BE2C (cell line): Measurements from ENCODE around the gene PEAK3.

Source experiments
- DNase-seq: peaks from one replicate; pipeline ENCODE4 v3.0.0-alpha.2; 2020
- H3K27me3 ChIP-seq: fragments of 250-450 bp; sonication (Bioruptor Pico); 2 replicates; pipeline ENCODE4 v1.5.1; 2020; ENCODE audit warnings: mild to moderate bottlenecking
- H3K36me3 ChIP-seq: fragments of 250-450 bp; sonication (Bioruptor Pico); 2 replicates; pipeline ENCODE4 v1.5.1; 2020; ENCODE audit warnings: mild to moderate bottlenecking
- H3K4me1 ChIP-seq: fragments of 250-450 bp; sonication (Bioruptor Pico); 2 replicates; pipeline ENCODE4 v1.5.1; 2020
- H3K4me3 ChIP-seq: 2 replicates; pipeline ENCODE4 v1.5.1; 2011; ENCODE audit warnings: low read depth, low read length
- H3K9me3 ChIP-seq: fragments of 250-450 bp; sonication (Bioruptor Pico); 2 replicates; pipeline ENCODE4 v1.5.1; 2020
- TF ChIP-seq, protein P1 (sequence below): IDR thresholded peaks from 2 replicates; pipeline ENCODE4 v1.5.1; 2012; ENCODE audit warnings: mild to moderate bottlenecking, low read depth, low read length

Gene PEAK3

DNA sequence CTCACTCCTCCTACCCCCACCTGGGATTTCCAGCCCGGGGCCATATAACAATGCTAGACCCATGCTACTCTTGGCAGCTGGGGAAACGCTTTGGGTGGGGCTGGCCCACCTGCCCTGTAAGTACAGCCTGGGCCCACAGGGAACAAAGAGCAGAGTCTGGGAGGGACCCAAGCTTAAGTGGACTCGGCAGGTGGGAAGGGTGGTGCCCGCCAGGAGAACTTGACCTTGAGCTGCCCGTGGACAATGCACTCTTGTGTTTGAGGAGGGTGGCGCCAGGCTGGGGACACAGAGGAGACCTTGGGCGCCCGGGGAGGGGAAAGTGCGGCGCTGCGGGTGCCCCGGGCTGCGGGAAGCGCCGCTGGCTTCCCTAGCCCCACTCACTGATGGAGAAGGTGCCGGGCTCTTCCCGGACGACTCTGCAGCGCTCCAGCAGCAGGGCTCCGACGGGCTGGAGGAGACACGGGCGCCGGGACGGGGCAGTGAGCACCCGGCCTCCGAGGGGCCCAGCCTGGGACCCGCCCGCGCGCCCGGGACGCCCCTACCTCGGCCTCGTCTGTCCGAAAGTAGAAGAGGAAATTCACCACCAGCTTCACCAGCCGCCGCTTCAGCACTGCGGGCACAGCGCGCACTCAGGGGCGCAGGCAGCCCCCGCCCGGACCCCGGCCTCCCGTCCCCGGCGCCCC, 46.5 kb downstream of the PEAK3 start:
- DNase-seq, result no peak
- no peaks in the 10 kb centered on the region for H3K9me3 ChIP-seq
- TF ChIP-seq, protein P1, sequence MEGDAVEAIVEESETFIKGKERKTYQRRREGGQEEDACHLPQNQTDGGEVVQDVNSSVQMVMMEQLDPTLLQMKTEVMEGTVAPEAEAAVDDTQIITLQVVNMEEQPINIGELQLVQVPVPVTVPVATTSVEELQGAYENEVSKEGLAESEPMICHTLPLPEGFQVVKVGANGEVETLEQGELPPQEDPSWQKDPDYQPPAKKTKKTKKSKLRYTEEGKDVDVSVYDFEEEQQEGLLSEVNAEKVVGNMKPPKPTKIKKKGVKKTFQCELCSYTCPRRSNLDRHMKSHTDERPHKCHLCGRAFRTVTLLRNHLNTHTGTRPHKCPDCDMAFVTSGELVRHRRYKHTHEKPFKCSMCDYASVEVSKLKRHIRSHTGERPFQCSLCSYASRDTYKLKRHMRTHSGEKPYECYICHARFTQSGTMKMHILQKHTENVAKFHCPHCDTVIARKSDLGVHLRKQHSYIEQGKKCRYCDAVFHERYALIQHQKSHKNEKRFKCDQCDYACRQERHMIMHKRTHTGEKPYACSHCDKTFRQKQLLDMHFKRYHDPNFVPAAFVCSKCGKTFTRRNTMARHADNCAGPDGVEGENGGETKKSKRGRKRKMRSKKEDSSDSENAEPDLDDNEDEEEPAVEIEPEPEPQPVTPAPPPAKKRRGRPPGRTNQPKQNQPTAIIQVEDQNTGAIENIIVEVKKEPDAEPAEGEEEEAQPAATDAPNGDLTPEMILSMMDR, result no peak
- H3K36me3 ChIP-seq, result peaks cover 53% of the 10 kb centered on the region
- peak overlapping the region; percentile 88 for H3K4me3 ChIP-seq
- no peaks in the 10 kb centered on the region for H3K27me3 ChIP-seq
- H3K4me1 ChIP-seq, result peaks cover 6% of the 10 kb centered on the region

DNA sequence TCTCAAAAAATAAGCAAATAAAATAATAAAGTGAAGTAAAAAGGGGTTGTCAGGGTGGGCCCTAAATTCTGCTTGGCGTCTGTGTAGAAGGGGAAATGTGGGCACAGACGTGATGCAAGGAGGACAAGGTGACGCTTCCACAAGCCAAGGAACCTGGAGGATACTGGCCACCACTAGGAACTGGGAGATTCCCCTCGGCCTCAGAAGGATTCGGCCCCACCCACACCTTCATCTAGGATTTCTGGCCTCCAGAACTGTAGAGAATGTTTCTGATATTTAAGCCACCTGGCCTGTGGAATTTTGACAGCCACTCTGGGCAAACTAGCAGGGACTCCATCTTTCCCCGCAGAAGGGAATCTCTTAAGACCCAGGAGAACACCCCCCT, 47.0 kb downstream of the PEAK3 start:
- no peak for DNase-seq
- Histone ChIP-seq H3K36me3 (peaks cover 54% of the 10 kb centered on the region), H3K4me3 (peak overlapping the region; percentile 88), H3K27me3 (no peaks in the 10 kb centered on the region), H3K9me3 (no peaks in the 10 kb centered on the region), H3K4me1 (peaks cover 6% of the 10 kb centered on the region)
- TF ChIP-seq, protein P1, result no peak

DNA sequence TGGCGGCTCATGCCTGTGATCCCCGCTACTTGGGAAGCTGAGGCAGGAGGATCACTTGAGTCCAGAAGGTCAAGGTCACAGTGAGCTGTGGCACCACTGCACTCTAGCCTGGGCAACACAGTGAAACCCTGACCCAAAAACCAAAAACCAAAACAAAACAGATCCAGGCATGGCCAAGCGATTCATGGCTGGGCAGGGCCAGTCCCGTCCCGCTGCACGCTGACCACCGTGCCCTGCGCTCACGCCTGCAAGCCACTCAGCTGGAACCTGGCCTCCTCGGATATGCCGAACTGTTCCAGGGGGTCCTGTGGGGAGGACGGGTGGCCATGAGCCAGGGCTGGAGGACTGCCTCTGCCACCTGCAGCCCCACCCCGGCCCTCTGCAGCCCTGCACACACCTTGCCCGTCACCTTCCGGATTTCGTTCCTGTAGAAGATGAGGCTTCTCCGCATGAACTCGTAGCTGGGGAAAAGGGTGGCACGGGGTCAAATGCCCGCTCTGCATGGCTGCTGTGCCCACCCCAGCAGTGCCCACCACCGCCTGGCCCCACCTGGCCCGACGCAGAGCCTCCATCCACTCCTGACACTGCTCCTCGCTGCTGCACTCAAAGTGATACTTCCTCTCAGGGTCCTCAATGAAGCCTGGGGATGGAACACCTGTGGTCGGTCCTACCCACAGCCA, 48.2 kb downstream of the PEAK3 start:
- H3K4me1 ChIP-seq, result peaks cover 6% of the 10 kb centered on the region; the same call in 1 of the 2 replicates
- H3K36me3 ChIP-seq, result peaks cover 65% of the 10 kb centered on the region
- H3K4me3 ChIP-seq, result no peak overlapping the region
- no peaks in the 10 kb centered on the region for H3K9me3 ChIP-seq
- no peaks in the 10 kb centered on the region for H3K27me3 ChIP-seq
- no peak for DNase-seq
- TF ChIP-seq, protein P1, result no peak

DNA sequence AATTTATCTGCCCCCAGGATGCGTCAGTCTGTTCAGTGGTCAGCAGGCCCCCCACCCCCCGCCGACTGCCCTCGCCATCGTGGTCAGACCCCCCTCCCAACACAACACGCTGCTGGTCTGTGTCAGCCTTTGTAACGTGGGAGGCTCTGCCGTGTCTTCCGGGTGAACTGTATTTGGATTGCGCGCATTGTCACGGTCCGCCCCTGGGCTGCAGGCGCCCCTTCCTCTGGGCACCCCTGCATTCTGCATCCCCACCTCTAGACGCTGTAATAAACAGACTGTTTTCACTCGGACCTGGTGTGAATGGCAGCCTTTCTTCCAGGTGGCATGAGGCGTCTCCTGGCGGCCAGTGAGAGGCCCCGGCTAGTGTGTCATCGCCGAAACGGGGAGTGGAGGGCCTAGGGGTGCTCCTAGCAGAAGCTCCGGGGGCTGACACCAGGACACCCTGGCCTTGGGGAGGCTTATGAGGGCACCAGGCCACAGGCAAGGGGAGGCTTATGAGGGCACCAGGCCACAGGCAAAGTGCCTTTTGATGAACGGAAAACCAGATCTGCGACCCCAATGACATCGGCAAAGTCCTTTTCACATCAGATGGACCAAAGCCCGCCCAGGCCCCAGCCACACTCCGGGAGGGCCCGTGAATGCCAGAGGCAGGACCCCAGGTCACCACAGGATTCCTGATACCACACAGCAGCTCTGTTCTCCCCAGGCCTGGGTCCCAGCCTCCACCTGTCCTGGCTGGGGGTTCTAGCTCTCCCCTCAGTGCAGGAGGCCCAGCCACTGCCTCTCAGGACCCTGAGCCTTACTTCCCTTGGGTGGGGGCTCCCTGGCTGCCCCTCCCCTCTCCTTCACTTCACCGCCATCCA, 49.5 kb downstream of the PEAK3 start:
- H3K27me3 ChIP-seq, result no peaks in the 10 kb centered on the region
- DNase-seq, result no peak
- peaks cover 6% of the 10 kb centered on the region; the same call in 1 of the 2 replicates for H3K4me1 ChIP-seq
- H3K36me3 ChIP-seq, result peaks cover 63% of the 10 kb centered on the region
- TF ChIP-seq, protein P1, result no peak
- H3K4me3 ChIP-seq, result no peak overlapping the region
- no peaks in the 10 kb centered on the region for H3K9me3 ChIP-seq

DNA sequence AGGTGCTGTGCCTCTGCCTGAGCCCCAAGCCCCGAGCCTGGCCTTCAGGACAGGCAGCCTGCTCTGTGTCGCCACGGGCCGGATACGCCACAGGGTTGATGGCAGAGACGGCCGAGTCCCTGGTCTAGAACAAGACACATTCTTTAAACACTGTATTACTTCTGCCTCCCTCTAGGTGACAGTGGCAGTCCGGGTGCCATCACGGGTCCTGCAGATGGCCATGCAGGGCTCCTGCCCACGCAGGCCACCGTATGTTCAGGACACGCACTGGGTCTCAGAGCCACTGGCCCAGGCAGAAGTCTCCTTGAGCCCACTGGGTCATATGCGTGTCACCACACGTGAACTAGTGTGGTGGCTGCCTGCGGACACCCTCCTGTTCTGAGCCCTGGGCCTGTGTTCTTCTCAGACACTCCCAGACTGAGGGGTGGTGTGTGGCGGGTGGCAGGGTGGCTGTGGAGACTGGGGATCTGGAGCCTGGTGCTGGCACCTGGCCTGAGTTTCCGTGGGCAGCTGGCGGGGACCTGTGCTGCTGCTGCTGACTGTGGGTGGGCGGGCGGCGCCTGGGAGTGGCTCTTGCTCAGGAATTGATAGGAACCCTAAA, 50.3 kb downstream of the PEAK3 start:
- Histone ChIP-seq H3K9me3 (no peaks in the 10 kb centered on the region), H3K4me1 (peaks cover 6% of the 10 kb centered on the region; the same call in 1 of the 2 replicates), H3K27me3 (no peaks in the 10 kb centered on the region), H3K4me3 (no peak overlapping the region), H3K36me3 (peaks cover 66% of the 10 kb centered on the region)
- TF ChIP-seq, protein P1, result peak; percentile 55
- DNase-seq, result peak; percentile 74
